ENCODE data around the gene SNAPC4. TPM values are rescaled to one million over a fixed set of nuclear protein-coding genes. Genes with fewer than 3 reads are reported as not detected.

The SNAPC4 gene
- total RNA-seq, 1 experiment from 2014 or later: 29.7 TPM

GRCh38 chr9:136381966-136382513 is 17.9 kb downstream of the SNAPC4 start:
- H3K23me2 ChIP-seq (ENCODE audit: insufficient read length, low read depth, low read length, poor library complexity, severe bottlenecking): no peaks in the 10 kb centered on the region
- no peak overlapping the region for H3K56ac ChIP-seq (ENCODE audit: insufficient read length, low read depth, low read length)
- no peak overlapping the region for H3K4me2 ChIP-seq (ENCODE audit: insufficient read depth, insufficient read length, low read length)
- no peak overlapping the region for H2BK15ac ChIP-seq (ENCODE audit: low read depth, low read length)
- H2BK20ac ChIP-seq (ENCODE audit: low read depth, low read length, poor library complexity, severe bottlenecking): no peak overlapping the region
- H4K91ac ChIP-seq (ENCODE audit: insufficient read length, low read depth, low read length): no peak overlapping the region
- no peak overlapping the region for H3K14ac ChIP-seq (ENCODE audit: insufficient read depth, low read length)
- H3K4me1 ChIP-seq (ENCODE audit: insufficient read depth, low read length): no peaks in the 10 kb centered on the region
- Mint-ChIP-seq H3K9me3 (no peaks in the 10 kb centered on the region), H3K4me3 (no peak overlapping the region), H3K27ac (no peak overlapping the region), H3K27me3 (ENCODE audit: low read depth) (no peaks in the 10 kb centered on the region), H3K4me1 (no peaks in the 10 kb centered on the region), H3K36me3 (ENCODE audit: insufficient read depth in 1 of 3, low read depth in 3 of 3) (peaks cover 17 to 57% (median 44%) of the 10 kb centered on the region in 3 experiments; a peak in 6 of 7 replicates)
- H3K9ac ChIP-seq (ENCODE audit: extremely low read depth, insufficient read length, low read length): no peak overlapping the region
- H3K9me3 ChIP-seq (ENCODE audit: control insufficient read depth, low read depth, low read length): no peaks in the 10 kb centered on the region
- H3K27ac ChIP-seq (ENCODE audit: insufficient read length, low read depth, low read length): no peak overlapping the region
- H2BK120ac ChIP-seq (ENCODE audit: low read depth, low read length, poor library complexity, severe bottlenecking): no peak overlapping the region
- no peak overlapping the region for H2AK5ac ChIP-seq (ENCODE audit: insufficient read length, low read length)
- H3K79me1 ChIP-seq (ENCODE audit: insufficient read depth, low read depth, low read length, poor library complexity, severe bottlenecking): no peaks in the 10 kb centered on the region
- H2BK12ac ChIP-seq (ENCODE audit: insufficient read length, low read depth, low read length): no peak overlapping the region
- TF ChIP-seq CTCF (conservative IDR thresholded peaks at IDR 0.05): no peak
- no peaks in the 10 kb centered on the region for H3K27me3 ChIP-seq (ENCODE audit: insufficient read depth, low read length)
- no peak overlapping the region for H2AFZ ChIP-seq (ENCODE audit: low read length)
- no peaks in the 10 kb centered on the region for H4K20me1 ChIP-seq (ENCODE audit: control insufficient read depth, insufficient read depth, insufficient read length)
- H3K79me2 ChIP-seq (ENCODE audit: insufficient read depth, low read length): no peaks in the 10 kb centered on the region
- no peak overlapping the region for H3T11ph ChIP-seq (ENCODE audit: low read length)
- H2BK5ac ChIP-seq (ENCODE audit: insufficient read length, low read length): no peak overlapping the region
- H4K8ac ChIP-seq (replicated peaks; ENCODE audit: insufficient read length, low read depth, low read length): no peak overlapping the region
- no peak overlapping the region for H3K4ac ChIP-seq (ENCODE audit: low read depth, low read length)
- no peak overlapping the region for H3K23ac ChIP-seq (ENCODE audit: insufficient read length, low read depth, low read length)
- DNase-seq: no peak
- no CpG with 5 or more reads among the region's 25 CpGs for WGBS (ENCODE audit: extremely low coverage, insufficient read length, low lambda C conversion rate)
- no peak overlapping the region for H3K18ac ChIP-seq (ENCODE audit: insufficient read length, low read depth, low read length)
- H4K5ac ChIP-seq (ENCODE audit: insufficient read length, low read depth, low read length): no peak overlapping the region
